ENCODE data around the gene TMC8. TPM values are rescaled to one million over a fixed set of nuclear protein-coding genes. Genes with fewer than 3 reads are reported as not detected.

The TMC8 gene
- total and polyA plus RNA-seq, 8 donors, result 0.51 to 6.0 (median 2.2) TPM

GRCh38 chr17:78105551-78105950, 25.0 kb upstream of the TMC8 start:
- ATAC-seq, result no peak
- H3K27ac ChIP-seq, result no peak overlapping the region
- DNase-seq, result no peak
- TF ChIP-seq CTCF (IDR thresholded peaks at IDR 0.05), result no peak
- FAIRE-seq, result no peak
- 82 to 83% methylated on average over 13 of the region's 13 CpGs for WGBS, 2 donors
- no peaks in the 10 kb centered on the region for H3K4me1 ChIP-seq
- no peaks in the 10 kb centered on the region for H3K9me3 ChIP-seq
- intact Hi-C loops (cut with DNase I), result no loop called here
- H3K4me3 ChIP-seq, result no peak overlapping the region
- H3K36me3 ChIP-seq, result no peaks in the 10 kb centered on the region
- H3K27me3 ChIP-seq, result no peaks in the 10 kb centered on the region

DNA sequence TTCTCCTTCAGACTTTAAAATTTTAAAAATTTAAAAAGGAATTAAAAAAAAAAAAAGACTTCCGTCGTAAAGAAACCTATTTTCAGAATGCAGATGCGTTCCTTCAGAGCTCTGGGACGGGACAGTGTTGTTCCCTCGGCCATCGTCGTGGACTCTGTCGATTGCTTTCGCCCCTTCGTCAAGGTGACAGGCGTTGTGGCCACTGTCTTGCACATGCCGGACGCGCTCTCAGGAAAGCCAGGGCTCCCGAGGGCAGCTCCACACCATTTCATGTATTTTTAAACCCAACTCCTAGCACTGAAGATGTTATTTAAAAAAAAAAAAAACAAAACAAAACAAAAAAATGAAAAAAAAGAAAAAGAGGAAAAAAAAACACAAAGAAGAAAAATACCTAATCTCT, 24.4 kb upstream of the TMC8 start:
- no peak for DNase-seq
- Histone ChIP-seq H3K9me3 (no peaks in the 10 kb centered on the region), H3K27me3 (no peaks in the 10 kb centered on the region), H3K4me1 (no peaks in the 10 kb centered on the region), H3K36me3 (no peaks in the 10 kb centered on the region), H3K4me3 (no peak overlapping the region), H3K27ac (no peak overlapping the region)
- no peak for ATAC-seq
- no peak for TF ChIP-seq CTCF (IDR thresholded peaks at IDR 0.05)
- 89 to 90% methylated on average over 15 of the region's 15 CpGs for WGBS, 2 donors
- intact Hi-C loops (cut with DNase I), result no loop called here
- FAIRE-seq, result no peak

- WGBS, 2 donors, result 85 to 89% methylated on average over 10 of the region's 10 CpGs
- intact Hi-C loops (cut with DNase I), result no loop called here
- no peak for ATAC-seq
- Histone ChIP-seq H3K4me3 (no peak overlapping the region), H3K27me3 (no peaks in the 10 kb centered on the region), H3K4me1 (no peaks in the 10 kb centered on the region), H3K27ac (no peak overlapping the region), H3K9me3 (no peaks in the 10 kb centered on the region), H3K36me3 (no peaks in the 10 kb centered on the region)
- peak in 1 of 6 donors; percentile 1 for DNase-seq
- no peak for FAIRE-seq
- no peak for TF ChIP-seq CTCF (IDR thresholded peaks at IDR 0.05)
Observed at GRCh38 chr17:78107457-78107856, 23.1 kb upstream of the TMC8 start.

- Histone ChIP-seq H3K36me3 (no peaks in the 10 kb centered on the region), H3K27me3 (no peaks in the 10 kb centered on the region), H3K4me3 (no peak overlapping the region), H3K27ac (no peak overlapping the region), H3K4me1 (no peaks in the 10 kb centered on the region), H3K9me3 (no peaks in the 10 kb centered on the region)
- peak in 2 of 6 donors; percentile 8 to 13 for DNase-seq
- WGBS, 2 donors, result 87 to 91% methylated on average over 21 of the region's 21 CpGs
- FAIRE-seq, result no peak
- ATAC-seq, result no peak
- TF ChIP-seq CTCF (IDR thresholded peaks at IDR 0.05), result no peak
- intact Hi-C loops (cut with DNase I), result no loop called here
Observed at GRCh38 chr17:78107976-78108725, 22.4 kb upstream of the TMC8 start.

- DNase-seq (peak in 1 of 6 donors; percentile 5), FAIRE-seq (no peak), ATAC-seq (no peak)
- Histone ChIP-seq H3K36me3 (no peaks in the 10 kb centered on the region), H3K4me3 (no peak overlapping the region), H3K27ac (no peak overlapping the region), H3K27me3 (no peaks in the 10 kb centered on the region), H3K4me1 (no peaks in the 10 kb centered on the region), H3K9me3 (no peaks in the 10 kb centered on the region)
- WGBS, 2 donors, result 69 to 78% methylated on average over 18 of the region's 18 CpGs
- intact Hi-C loops (cut with DNase I), result no loop called here
- no peak for TF ChIP-seq CTCF (IDR thresholded peaks at IDR 0.05)
Observed at GRCh38 chr17:78108726-78109488, 21.7 kb upstream of the TMC8 start.

Measured in pancreas (tissue), 10 donors.